ENCODE results near the gene YJEFN3. TPM values are rescaled to one million over a fixed set of nuclear protein-coding genes. Genes with fewer than 3 reads are reported as not detected.

YJEFN3 gene
- total and polyA plus RNA-seq, 10 of the 15 experiments (the other 5 are each of a cell fraction or from before 2014, with no cell fraction given): 0.05 to 6.9 (median 3.5) TPM

DNA sequence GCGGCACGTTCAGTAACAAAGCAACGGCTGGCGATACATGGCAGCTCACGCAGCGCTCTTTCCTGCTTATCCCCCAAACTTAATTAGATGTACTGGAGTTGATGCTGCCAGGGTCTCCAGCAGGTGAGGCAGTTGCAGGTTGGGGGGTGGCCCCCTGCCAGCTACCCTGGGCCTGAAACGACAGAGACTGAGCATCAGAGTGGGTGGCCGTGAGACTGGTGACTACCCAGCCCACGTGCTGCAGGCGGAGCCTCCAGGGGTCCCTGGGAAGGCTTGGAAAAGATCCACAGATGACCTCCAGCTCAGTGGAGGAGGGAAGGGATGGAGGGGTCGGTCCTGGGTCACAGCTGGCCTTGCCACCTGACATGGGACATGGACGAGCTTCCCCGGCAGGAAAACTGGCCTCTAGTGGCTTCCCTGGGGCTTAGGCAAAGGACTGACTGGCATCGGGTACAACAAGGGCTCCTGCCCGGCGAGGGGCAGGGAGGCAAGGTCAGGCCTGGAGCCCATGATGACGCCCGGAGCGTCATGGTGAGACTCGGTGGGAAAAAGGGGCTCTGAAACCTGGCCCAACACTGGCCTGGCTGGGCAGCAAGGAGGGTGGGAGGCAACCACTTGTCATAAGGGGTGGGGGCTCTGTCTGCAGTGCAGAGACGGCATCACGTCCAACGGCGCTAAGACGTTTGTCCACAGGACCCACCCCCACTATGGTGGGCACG, 33.4 kb downstream of the YJEFN3 start:
- H3K36me3 ChIP-seq (ENCODE audit: control insufficient read depth in 2 of 2, insufficient read depth in 2 of 2, low read length in 1 of 2): peaks cover 0 to 3% of the 10 kb centered on the region in 2 experiments; a peak in 3 of 4 replicates
- in situ Hi-C loops (cut with MboI) (no loop called here), intact Hi-C loops (cut with micrococcal nuclease; ENCODE audit: unreplicated experiment) (no loop called here)
- no peak for DNase-seq (ENCODE audit: low read depth, low spot score)
- 93% methylated on average over 26 of the region's 26 CpGs for WGBS (ENCODE audit: insufficient coverage, insufficient replicate concordance, low lambda C conversion rate, missing lambda C conversion rate)
- BruUV-seq (replicated peaks): no TSS peak
- H3K4me3 ChIP-seq: no peak overlapping the region
- RAD21 ChIA-PET (ENCODE audit: unreplicated experiment): no interaction called here
- no peak overlapping the region for H2AFZ ChIP-seq (ENCODE audit: control insufficient read depth, low read depth, low read length)
- CTCF ChIA-PET: no interaction called here
- H3K9me3 ChIP-seq (replicated peaks; ENCODE audit: control insufficient read depth, insufficient read depth, low read length): no peaks in the 10 kb centered on the region
- H3K4me2 ChIP-seq (ENCODE audit: control insufficient read depth, insufficient read depth): no peak overlapping the region
- H3K4me1 ChIP-seq (ENCODE audit: control insufficient read depth, insufficient read depth, low read length): no peaks in the 10 kb centered on the region
- H3K9ac ChIP-seq (ENCODE audit: control insufficient read depth, insufficient read depth, low read length): no peak overlapping the region
- no peaks in the 10 kb centered on the region for H4K20me1 ChIP-seq (ENCODE audit: control insufficient read depth, insufficient read depth)
- FAIRE-seq: no peak
- no peaks in the 10 kb centered on the region for H3K79me2 ChIP-seq (ENCODE audit: control insufficient read depth, insufficient read depth, low read length)
- POLR2A ChIA-PET: no interaction called here
- ATAC-seq: no peak
- SMC1A ChIA-PET (ENCODE audit: uncharacterized antibody, unreplicated experiment): interaction anchor here (0.5 to 1.2 kb wide), 2 partner anchors 36 to 53 kb away, joined by 3 to 4 read pairs; no protein-coding TSS in a partner anchor
- TF ChIP-seq SPI1 (IDR thresholded peaks at IDR 0.05; ENCODE audit: borderline replicate concordance, insufficient read depth, low read depth, low read length): no peak
- TF ChIP-seq ZNF622 (IDR thresholded peaks at IDR 0.05): no peak
- no peak for TF ChIP-seq TCF7 (IDR thresholded peaks at IDR 0.05; ENCODE audit: borderline replicate concordance)
- TF ChIP-seq USF2 (IDR thresholded peaks at IDR 0.05; ENCODE audit: borderline replicate concordance, low read depth, low read length): no peak
- TF ChIP-seq CBFB (IDR thresholded peaks at IDR 0.05; ENCODE audit: low read depth): no peak
- no peak for TF ChIP-seq JUNB (IDR thresholded peaks at IDR 0.05)
- TF ChIP-seq JUND (IDR thresholded peaks at IDR 0.05; ENCODE audit: low read depth, low read length): no peak
- no peak for TF ChIP-seq KDM1A (IDR thresholded peaks at IDR 0.05; ENCODE audit: borderline replicate concordance)
- TF ChIP-seq SKIL (IDR thresholded peaks at IDR 0.05; ENCODE audit: low read depth, poor library complexity, severe bottlenecking): no peak
- no peak for TF ChIP-seq ZNF217 (IDR thresholded peaks at IDR 0.05)
- no peak for TF ChIP-seq MXI1 (IDR thresholded peaks at IDR 0.05; ENCODE audit: low read depth, low read length)
- no peak overlapping the region for H3K27ac ChIP-seq (ENCODE audit: control insufficient read depth, insufficient read depth)
- no peaks in the 10 kb centered on the region for H3K27me3 ChIP-seq (replicated peaks in 1 of 2; ENCODE audit: control insufficient read depth in 2 of 2, insufficient read depth in 2 of 2, low read length in 1 of 2)

Data from GM12878 (cell line).